Measurements from ENCODE around the gene INAVA. TPM values are rescaled to one million over a fixed set of nuclear protein-coding genes. Genes with fewer than 3 reads are reported as not detected.
"Not testable (repeated sequence)": the region's sequence is repeated elsewhere in the genome, so short reads cannot be mapped to it uniquely, and the experiment has no call there.

The INAVA gene
- total RNA-seq, 1 donor from 2014 or later, result 185 TPM

DNA sequence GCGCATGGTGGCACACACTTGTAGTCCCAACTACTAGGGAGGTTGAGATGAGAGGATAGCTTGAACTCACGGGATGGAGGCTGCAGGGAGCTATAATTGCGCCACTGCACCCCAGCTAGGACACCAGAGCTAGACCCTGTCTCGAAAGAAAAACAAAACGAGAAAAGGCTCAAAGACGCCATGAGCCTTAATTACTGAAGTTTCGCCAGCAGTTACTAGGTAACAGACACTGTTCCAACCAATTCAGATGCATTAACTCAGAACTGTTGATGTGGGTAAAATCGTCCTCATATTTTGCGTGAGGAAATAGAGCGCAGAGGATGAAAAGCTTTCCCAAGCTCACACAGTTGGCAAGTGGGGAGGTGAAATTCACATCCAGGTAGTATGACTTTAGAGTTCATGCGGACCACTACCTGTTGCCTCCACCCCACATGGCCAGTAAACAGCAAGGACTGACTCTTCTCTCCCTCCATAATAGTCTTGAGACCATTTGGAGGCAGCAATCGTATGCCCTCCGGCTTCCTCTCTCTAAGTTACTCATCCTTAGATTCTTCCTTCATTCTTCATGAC lies 40.1 kb downstream of the INAVA start:
- no peaks in the 10 kb centered on the region for H3K36me3 ChIP-seq (ENCODE audit: control insufficient read depth, insufficient read depth, low read length)
- TF ChIP-seq, protein P1, sequence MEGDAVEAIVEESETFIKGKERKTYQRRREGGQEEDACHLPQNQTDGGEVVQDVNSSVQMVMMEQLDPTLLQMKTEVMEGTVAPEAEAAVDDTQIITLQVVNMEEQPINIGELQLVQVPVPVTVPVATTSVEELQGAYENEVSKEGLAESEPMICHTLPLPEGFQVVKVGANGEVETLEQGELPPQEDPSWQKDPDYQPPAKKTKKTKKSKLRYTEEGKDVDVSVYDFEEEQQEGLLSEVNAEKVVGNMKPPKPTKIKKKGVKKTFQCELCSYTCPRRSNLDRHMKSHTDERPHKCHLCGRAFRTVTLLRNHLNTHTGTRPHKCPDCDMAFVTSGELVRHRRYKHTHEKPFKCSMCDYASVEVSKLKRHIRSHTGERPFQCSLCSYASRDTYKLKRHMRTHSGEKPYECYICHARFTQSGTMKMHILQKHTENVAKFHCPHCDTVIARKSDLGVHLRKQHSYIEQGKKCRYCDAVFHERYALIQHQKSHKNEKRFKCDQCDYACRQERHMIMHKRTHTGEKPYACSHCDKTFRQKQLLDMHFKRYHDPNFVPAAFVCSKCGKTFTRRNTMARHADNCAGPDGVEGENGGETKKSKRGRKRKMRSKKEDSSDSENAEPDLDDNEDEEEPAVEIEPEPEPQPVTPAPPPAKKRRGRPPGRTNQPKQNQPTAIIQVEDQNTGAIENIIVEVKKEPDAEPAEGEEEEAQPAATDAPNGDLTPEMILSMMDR (IDR thresholded peaks at IDR 0.05; ENCODE audit: insufficient read depth, low read length, poor library complexity, severe bottlenecking), result no peak
- no peak overlapping the region for H3K4me3 ChIP-seq (ENCODE audit: low read depth, low read length)
- no peaks in the 10 kb centered on the region for H3K27me3 ChIP-seq (ENCODE audit: control insufficient read depth, insufficient read depth, low read length)
- DNase-seq (ENCODE audit: low read depth), result no peak

DNA sequence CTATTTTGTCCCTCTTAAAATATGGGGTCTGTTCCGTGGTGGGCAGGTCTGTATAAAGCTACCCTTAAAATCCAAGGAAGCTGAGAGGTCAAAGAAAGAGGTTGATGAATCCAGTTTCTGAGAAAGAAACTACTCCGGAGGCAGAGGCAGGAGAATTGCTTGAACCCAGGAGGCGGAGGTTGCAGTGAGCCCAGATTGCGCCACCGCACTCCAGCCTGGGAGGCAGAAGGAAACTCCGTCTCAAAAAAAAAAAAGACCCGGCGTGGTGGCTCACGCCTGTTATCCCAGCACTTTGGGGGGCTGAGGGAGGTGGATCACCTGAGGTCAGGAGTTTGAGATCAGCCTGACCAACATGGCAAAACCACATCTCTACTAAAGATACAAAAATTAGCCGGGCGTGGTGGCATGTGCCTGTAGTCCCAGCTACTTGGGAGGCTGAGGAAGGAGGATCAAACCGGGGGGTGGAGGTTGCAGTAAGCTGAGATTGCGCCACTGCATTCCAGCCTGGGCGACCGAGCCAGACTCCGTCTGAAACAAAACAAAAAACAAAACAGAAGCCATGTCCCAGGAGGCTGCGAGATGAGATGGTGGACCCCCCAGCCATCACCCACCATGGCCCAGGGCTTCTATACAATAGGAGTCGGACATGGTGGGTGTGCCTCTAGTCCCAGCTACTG lies 40.7 kb downstream of the INAVA start:
- H3K27me3 ChIP-seq (ENCODE audit: control insufficient read depth, insufficient read depth, low read length); DNase-seq (ENCODE audit: low read depth); H3K36me3 ChIP-seq (ENCODE audit: control insufficient read depth, insufficient read depth, low read length); H3K4me3 ChIP-seq (ENCODE audit: low read depth, low read length): not testable (repeated sequence)

DNA sequence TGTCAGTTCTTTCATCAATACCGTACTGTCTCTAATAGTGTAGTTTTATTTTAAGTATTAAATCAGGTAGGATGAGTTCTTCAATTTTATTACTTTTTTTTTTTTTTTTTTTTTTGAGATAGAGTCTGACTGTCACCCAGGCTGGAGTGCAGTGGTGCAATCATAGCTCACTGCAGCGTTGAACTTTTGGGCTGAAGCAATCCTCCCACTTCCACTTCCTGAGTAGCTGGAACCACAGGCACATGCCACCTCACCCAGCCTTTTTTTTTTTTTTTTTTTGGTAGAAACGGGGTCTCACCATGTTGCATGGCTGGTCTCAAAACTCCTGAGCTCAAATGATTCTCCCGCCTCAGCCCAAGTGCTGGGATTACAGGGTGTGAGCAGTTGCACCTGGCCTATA lies 44.3 kb downstream of the INAVA start:
- Histone ChIP-seq H3K4me3 (ENCODE audit: low read depth, low read length) (no peak overlapping the region), H3K36me3 (ENCODE audit: control insufficient read depth, insufficient read depth, low read length) (no peaks in the 10 kb centered on the region), H3K27me3 (ENCODE audit: control insufficient read depth, insufficient read depth, low read length) (no peaks in the 10 kb centered on the region)
- DNase-seq (ENCODE audit: low read depth), result no peak
- TF ChIP-seq, protein P1 (IDR thresholded peaks at IDR 0.05; ENCODE audit: insufficient read depth, low read length, poor library complexity, severe bottlenecking), result no peak

DNA sequence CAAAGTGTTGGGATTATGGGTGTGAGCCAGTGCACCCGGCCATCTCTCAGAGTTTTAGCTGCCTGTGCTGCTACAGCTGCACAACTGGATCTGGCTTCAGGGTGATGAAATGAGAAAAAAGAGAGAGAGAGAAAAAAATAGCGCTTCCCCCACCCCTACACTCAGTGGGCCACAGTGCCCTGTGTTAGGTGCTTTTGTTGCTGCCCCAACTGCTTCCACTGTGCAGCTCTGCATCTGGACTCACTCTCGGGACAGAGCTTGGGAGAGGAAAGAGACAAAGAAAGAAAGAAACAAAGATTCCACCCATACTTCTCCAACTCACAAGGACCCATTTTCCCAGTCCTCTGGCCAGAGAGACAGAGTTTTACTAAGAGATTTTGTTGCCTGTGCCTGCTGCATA lies 50.4 kb downstream of the INAVA start:
- Histone ChIP-seq H3K27me3 (ENCODE audit: control insufficient read depth, insufficient read depth, low read length) (no peaks in the 10 kb centered on the region), H3K36me3 (ENCODE audit: control insufficient read depth, insufficient read depth, low read length) (no peaks in the 10 kb centered on the region), H3K4me3 (ENCODE audit: low read depth, low read length) (no peak overlapping the region)
- DNase-seq (ENCODE audit: low read depth), result no peak
- TF ChIP-seq, protein P1 (IDR thresholded peaks at IDR 0.05; ENCODE audit: insufficient read depth, low read length, poor library complexity, severe bottlenecking), result no peak

DNA sequence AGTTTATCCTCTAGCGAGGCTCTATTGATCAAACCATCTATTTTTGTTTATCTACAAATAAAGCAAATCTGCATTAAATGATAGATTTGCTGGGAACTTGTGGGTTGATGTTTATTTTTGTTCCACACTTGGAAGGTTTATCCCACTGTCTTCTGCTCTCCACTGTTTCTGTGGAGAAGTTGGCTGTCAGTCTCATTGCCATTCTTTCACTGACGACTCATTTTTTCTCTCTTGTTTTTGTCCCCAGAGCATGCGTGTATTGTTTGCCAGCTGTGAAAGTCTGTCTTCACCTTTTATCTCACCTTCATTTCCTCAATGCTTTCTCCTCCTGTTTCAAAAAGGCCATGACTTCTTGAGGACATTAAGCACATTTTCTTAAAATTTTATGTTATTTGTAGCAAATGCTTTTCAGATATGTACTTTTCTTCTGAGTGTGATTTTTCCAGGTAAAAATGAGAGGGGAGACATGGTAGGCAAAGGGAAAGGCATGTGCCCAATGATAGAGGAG lies 52.4 kb downstream of the INAVA start:
- DNase-seq (ENCODE audit: low read depth), result no peak
- TF ChIP-seq, protein P1 (IDR thresholded peaks at IDR 0.05; ENCODE audit: insufficient read depth, low read length, poor library complexity, severe bottlenecking), result no peak
- H3K27me3 ChIP-seq (ENCODE audit: control insufficient read depth, insufficient read depth, low read length), result no peaks in the 10 kb centered on the region

DNA sequence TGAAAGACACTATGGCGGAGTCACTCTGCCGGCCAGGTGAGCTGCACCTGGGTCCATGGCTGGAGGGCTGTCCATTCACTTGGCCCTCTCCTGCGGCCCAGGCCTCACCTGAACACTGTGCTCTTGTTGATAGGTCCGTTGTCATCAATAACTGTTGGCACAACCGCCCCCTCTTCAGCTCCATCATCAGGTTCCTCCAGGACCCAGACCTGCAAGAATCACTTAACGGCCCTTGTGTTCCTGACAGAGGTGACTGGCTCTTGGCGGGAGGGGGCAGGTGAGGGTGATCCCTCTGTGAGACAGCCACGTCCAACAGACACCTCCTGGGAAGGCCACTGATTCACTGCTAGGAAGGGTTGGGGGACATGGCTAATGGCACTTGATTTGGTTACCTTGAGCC lies 54.9 kb downstream of the INAVA start:
- H3K4me3 ChIP-seq (ENCODE audit: low read depth, low read length), result no peak overlapping the region
- DNase-seq (ENCODE audit: low read depth), result no peak
- H3K27me3 ChIP-seq (ENCODE audit: control insufficient read depth, insufficient read depth, low read length), result no peaks in the 10 kb centered on the region
- H3K36me3 ChIP-seq (ENCODE audit: control insufficient read depth, insufficient read depth, low read length), result no peaks in the 10 kb centered on the region
- TF ChIP-seq, protein P1 (IDR thresholded peaks at IDR 0.05; ENCODE audit: insufficient read depth, low read length, poor library complexity, severe bottlenecking), result no peak

More for the DNA sequence above, 52.4 kb downstream of the INAVA start:
- Histone ChIP-seq H3K36me3 (ENCODE audit: control insufficient read depth, insufficient read depth, low read length) (no peaks in the 10 kb centered on the region), H3K4me3 (ENCODE audit: low read depth, low read length) (no peak overlapping the region)

Data from kidney epithelial cell (primary cell).